HG03558 (cell line): Measurements from ENCODE around the gene TIMM17A.
A peak's percentile ranks its signal among the peaks of the same experiment; 100 is the strongest.

ENCODE experiments used
- ATAC-seq: cut with Tn5 transposase; IDR thresholded peaks from one replicate; pipeline ENCODE4 v1.9.1; 2021; ENCODE audit warnings: moderate number of reproducible peaks; ENCODE audit not compliant: unreplicated experiment; ENCODE audit errors: extremely low read depth

TIMM17A gene

GRCh38 chr1:201982082-201982622, 26.8 kb downstream of the TIMM17A start:
- ATAC-seq = no peak

GRCh38 chr1:201982623-201983379, 27.5 kb downstream of the TIMM17A start, which contains the start of gene RNPEP:
RNPEP (plus strand) TSS chr1:201982648; CDS start chr1:201982667, 19 bp downstream.
- ATAC-seq = peak; percentile 38

- peak; percentile 16 for ATAC-seq
Measured at GRCh38 chr1:201983380-201983805, 28.1 kb downstream of the TIMM17A start.

- no peak for ATAC-seq
Measured at GRCh38 chr1:201984446-201984845, 29.1 kb downstream of the TIMM17A start.

- no peak for ATAC-seq
Measured at GRCh38 chr1:201985355-201985754, 30.1 kb downstream of the TIMM17A start.

- no peak for ATAC-seq
Measured at GRCh38 chr1:201988601-201989000, 33.3 kb downstream of the TIMM17A start.

- no peak for ATAC-seq
Measured at GRCh38 chr1:201989354-201990128, 34.2 kb downstream of the TIMM17A start.

- ATAC-seq = no peak
Measured at GRCh38 chr1:201990427-201990826, 35.1 kb downstream of the TIMM17A start.

GRCh38 chr1:201999625-202000238, 44.4 kb downstream of the TIMM17A start:
- no peak for ATAC-seq

GRCh38 chr1:202002507-202002906, 47.2 kb downstream of the TIMM17A start:
- no peak for ATAC-seq

GRCh38 chr1:202004711-202005110, 49.4 kb downstream of the TIMM17A start:
- no peak for ATAC-seq

GRCh38 chr1:202005958-202006357, 50.7 kb downstream of the TIMM17A start:
- ATAC-seq = no peak

GRCh38 chr1:202007304-202007703, 52.0 kb downstream of the TIMM17A start:
- no peak for ATAC-seq

- no peak for ATAC-seq
Measured at GRCh38 chr1:202007805-202008489, 52.6 kb downstream of the TIMM17A start.

GRCh38 chr1:202009326-202010179, 54.2 kb downstream of the TIMM17A start:
- ATAC-seq = no peak

GRCh38 chr1:202010180-202011015, 55.1 kb downstream of the TIMM17A start, which contains the start of gene ELF3:
ELF3 (plus strand) TSS chr1:202010587; CDS start chr1:202011137, 550 bp downstream.
- ATAC-seq = no peak

GRCh38 chr1:202011994-202012393, 56.7 kb downstream of the TIMM17A start:
- no peak for ATAC-seq
